IMR-90 (cell line): ENCODE measurements around the gene SEPTIN2. TPM values are rescaled to one million over a fixed set of nuclear protein-coding genes. Genes with fewer than 3 reads are reported as not detected.
A peak's percentile ranks its signal among the peaks of the same experiment; 100 is the strongest.

Source experiments
- ATAC-seq: fragments of 200-7000 bp; cut with Tn5 transposase; 2 replicates; pipeline ENCODE4 v1.9.1; 2020; ENCODE audit warnings: low read depth, mild to moderate bottlenecking, moderate library complexity
- BruUV-seq: library from RNA; stranded (reverse); fragments of 400-500 nt; replicated peaks from 2 replicates; lab custom pipeline; 2021; lab: Mats Ljungman, UMichigan
- CTCF ChIA-PET: fragments of 300-600 bp; formaldehyde crosslinking; extraction: SDS; loops from one replicate; lab custom pipeline; 2021; ENCODE audit warnings: antibody characterized with exemption; lab: Yijun Ruan, JAX
- POLR2A ChIA-PET: fragments of 300-600 bp; sonication (Branson Sonifier 250); formaldehyde crosslinking; loops from one replicate; lab custom pipeline; 2022; ENCODE audit warnings: antibody characterized with exemption; ENCODE audit not compliant: unreplicated experiment; lab: Charles Lee
- DNase-seq: peaks from one replicate; pipeline ENCODE4 v3.0.0; 2013
- H2AFZ ChIP-seq: replicated peaks from 2 replicates; pipeline ENCODE3; 2013; ENCODE audit warnings: low read length, mild to moderate bottlenecking; ENCODE audit not compliant: poor library complexity
- H2AK5ac ChIP-seq: 2 replicates; pipeline ENCODE4 v1.6.1; 2013; ENCODE audit warnings: low read depth, low read length, inconsistent platforms
- H2AK9ac ChIP-seq: replicated peaks from 2 replicates; pipeline ENCODE3; 2013; ENCODE audit warnings: mild to moderate bottlenecking, low read depth, low read length, moderate library complexity; ENCODE audit not compliant: poor library complexity
- H2BK120ac ChIP-seq: 2 replicates; pipeline ENCODE4 v1.6.1; 2013; ENCODE audit warnings: low read depth, low read length, inconsistent platforms
- H2BK15ac ChIP-seq: 3 replicates; pipeline ENCODE4 v1.6.1; 2013; ENCODE audit warnings: low read depth, low read length, inconsistent platforms
- H2BK20ac ChIP-seq: 2 replicates; pipeline ENCODE4 v1.6.1; 2013; ENCODE audit warnings: low read depth, mild to moderate bottlenecking, inconsistent platforms, low read length, moderate library complexity
- H2BK5ac ChIP-seq: 2 replicates; pipeline ENCODE4 v1.6.1; 2013; ENCODE audit warnings: mild to moderate bottlenecking, low read depth, low read length, inconsistent platforms; ENCODE audit not compliant: poor library complexity, severe bottlenecking
- H3K14ac ChIP-seq: replicated peaks from 2 replicates; pipeline ENCODE4 v1.6.1; 2013; ENCODE audit warnings: low read depth, low read length, inconsistent platforms
- H3K18ac ChIP-seq: 2 replicates; pipeline ENCODE4 v1.6.1; 2013; ENCODE audit warnings: low read depth, low read length, control low read depth
- H3K23ac ChIP-seq: 2 replicates; pipeline ENCODE4 v1.6.1; 2013; ENCODE audit warnings: low read depth, low read length, inconsistent platforms
- H3K27ac ChIP-seq: 2 replicates; pipeline ENCODE4 v1.5.1; 2013; ENCODE audit warnings: mild to moderate bottlenecking, control low read depth, low read length; ENCODE audit not compliant: insufficient read depth
- H3K27me3 ChIP-seq: 2 replicates; pipeline ENCODE4 v1.6.1; 2013; ENCODE audit warnings: low read length; ENCODE audit not compliant: control insufficient read depth, insufficient read depth
- H3K36me3 ChIP-seq: 2 replicates; pipeline ENCODE4 v1.6.1; 2013; ENCODE audit warnings: low read length, mixed read lengths; ENCODE audit not compliant: control insufficient read depth, insufficient read depth
- H3K4ac ChIP-seq: 2 replicates; pipeline ENCODE4 v1.6.1; 2013; ENCODE audit warnings: low read depth, low read length, inconsistent platforms
- H3K4me1 ChIP-seq: 2 replicates; pipeline ENCODE4 v1.6.1; 2013; ENCODE audit warnings: low read length, mixed read lengths; ENCODE audit not compliant: control insufficient read depth, insufficient read depth
- H3K4me2 ChIP-seq: 2 replicates; pipeline ENCODE4 v1.6.1; 2013; ENCODE audit warnings: low read depth, mild to moderate bottlenecking, control low read depth, low read length, moderate library complexity
- H3K4me3 ChIP-seq: 2 replicates; pipeline ENCODE4 v1.5.1; 2013; ENCODE audit warnings: low read depth, mild to moderate bottlenecking, control low read depth, low read length, moderate library complexity; ENCODE audit not compliant: insufficient read depth
- H3K56ac ChIP-seq: 2 replicates; pipeline ENCODE4 v1.6.1; 2013; ENCODE audit warnings: low read length, inconsistent platforms; ENCODE audit not compliant: insufficient read depth; ENCODE audit errors: extremely low read depth
- H3K79me1 ChIP-seq, 2 experiments: 2 replicates each; pipeline ENCODE4 v1.6.1; 2013; ENCODE audit warnings: low read length in 2 of 2, inconsistent platforms in 1 of 2, low read depth in 1 of 2
- H3K9ac ChIP-seq: 2 replicates; pipeline ENCODE4 v1.6.1; 2013; ENCODE audit warnings: low read depth, low read length, control low read depth
- H3K9me1 ChIP-seq: 2 replicates; pipeline ENCODE4 v1.6.1; 2013; ENCODE audit warnings: low read length, inconsistent platforms; ENCODE audit not compliant: insufficient read depth
- H3K9me3 ChIP-seq: 2 replicates; pipeline ENCODE4 v1.6.1; 2013; ENCODE audit warnings: low read length; ENCODE audit not compliant: control insufficient read depth, insufficient read depth
- H4K20me1 ChIP-seq: 2 replicates; pipeline ENCODE4 v1.6.1; 2013; ENCODE audit warnings: low read length, inconsistent platforms; ENCODE audit not compliant: insufficient read depth
- H4K5ac ChIP-seq: 2 replicates; pipeline ENCODE4 v1.6.1; 2013; ENCODE audit warnings: mild to moderate bottlenecking, low read depth, low read length, control low read depth
- H4K8ac ChIP-seq, 2 experiments: 2 replicates each; pipeline ENCODE4 v1.6.1; 2013; ENCODE audit warnings: low read depth in 2 of 2, low read length in 2 of 2, control low read depth in 1 of 2, inconsistent platforms in 1 of 2
- H4K91ac ChIP-seq: 2 replicates; pipeline ENCODE4 v1.6.1; 2013; ENCODE audit warnings: low read depth, low read length, inconsistent platforms; ENCODE audit not compliant: insufficient read depth
- BHLHE40 ChIP-seq: fragments of 150-350 bp; IDR thresholded peaks from 2 replicates; pipeline ENCODE4 v1.6.1; 2016; ENCODE audit warnings: mild to moderate bottlenecking, low read depth, low read length
- CEBPB ChIP-seq: IDR thresholded peaks from 2 replicates; pipeline ENCODE4 v1.6.1; 2012; ENCODE audit warnings: low read depth, low read length, improper control_type of control experiment
- CHD1 ChIP-seq: IDR thresholded peaks from 2 replicates; pipeline ENCODE4 v1.6.1; 2012; ENCODE audit warnings: low read depth, low read length, improper control_type of control experiment
- CTCF ChIP-seq: conservative IDR thresholded peaks from 2 replicates; pipeline ENCODE4 v1.5.1; 2012; ENCODE audit warnings: mild to moderate bottlenecking, low read depth, low read length, improper control_type of control experiment
- ELK1 ChIP-seq: fragments of 150-350 bp; IDR thresholded peaks from 2 replicates; pipeline ENCODE4 v1.6.1; 2016; ENCODE audit warnings: low read depth, mild to moderate bottlenecking, low read length, moderate library complexity, borderline replicate concordance
- MAFK ChIP-seq: IDR thresholded peaks from 2 replicates; pipeline ENCODE4 v1.6.1; 2012; ENCODE audit warnings: low read depth, low read length, improper control_type of control experiment
- MAZ ChIP-seq: IDR thresholded peaks from 2 replicates; pipeline ENCODE4 v1.6.1; 2012; ENCODE audit warnings: low read depth, mild to moderate bottlenecking, low read length, improper control_type of control experiment, moderate library complexity, borderline replicate concordance
- MXI1 ChIP-seq: IDR thresholded peaks from 2 replicates; pipeline ENCODE4 v1.6.1; 2012; ENCODE audit warnings: low read depth, mild to moderate bottlenecking, low read length, moderate library complexity, borderline replicate concordance
- NFE2L2 ChIP-seq: fragments of 150-350 bp; IDR thresholded peaks from 2 replicates; pipeline ENCODE4 v1.6.1; 2016; ENCODE audit warnings: low read depth, mild to moderate bottlenecking, low read length
- POLR2A ChIP-seq: IDR thresholded peaks from 2 replicates; pipeline ENCODE4 v1.6.1; 2012; ENCODE audit warnings: mild to moderate bottlenecking, low read depth, low read length
- RAD21 ChIP-seq: IDR thresholded peaks from 2 replicates; pipeline ENCODE4 v1.6.1; 2012; ENCODE audit warnings: low read length, improper control_type of control experiment
- RCOR1 ChIP-seq: IDR thresholded peaks from 2 replicates; pipeline ENCODE4 v1.6.1; 2012; ENCODE audit warnings: mild to moderate bottlenecking, low read length, improper control_type of control experiment; ENCODE audit not compliant: insufficient replicate concordance
- RFX5 ChIP-seq: IDR thresholded peaks from 2 replicates; pipeline ENCODE4 v1.8.0; 2012; ENCODE audit warnings: low read depth, mild to moderate bottlenecking, low read length, moderate library complexity
- SMC3 ChIP-seq: fragments of 150-350 bp; IDR thresholded peaks from 2 replicates; pipeline ENCODE4 v1.6.1; 2016; ENCODE audit warnings: low read depth, mild to moderate bottlenecking, antibody characterized with exemption, low read length, moderate library complexity
- USF2 ChIP-seq: fragments of 150-350 bp; IDR thresholded peaks from 2 replicates; pipeline ENCODE4 v1.6.1; 2017; ENCODE audit warnings: mild to moderate bottlenecking, antibody characterized with exemption, low read length, low read depth
- WGBS, 2 experiments: methylation state at CpG; one replicate each; pipeline versions ENCODE4 v1.1.5 to v1.1.7; 2013; ENCODE audit warnings: missing lambda C conversion rate in 2 of 2; ENCODE audit not compliant: insufficient read length in 1 of 2; ENCODE audit errors: extremely low coverage in 2 of 2; 5-methylcytosine and 5-hydroxymethylcytosine counted together
- dilution Hi-C: fragments of 300-500 bp; cut with HindIII; formaldehyde crosslinking; loops from one replicate; pipeline ENCODE4 v1.14.3; 2018; ENCODE audit warnings: low sequenced_read_pairs; ENCODE audit not compliant: unreplicated experiment
- in situ Hi-C: fragments of 300-500 bp; cut with MboI; formaldehyde crosslinking; loops from 3 replicates; pipeline ENCODE4 v1.14.3; 2019; ENCODE audit warnings: low sequenced_read_pairs, inconsistent platforms, mixed read lengths
- intact Hi-C: fragments of 100-400 bp; cut with micrococcal nuclease; formaldehyde crosslinking; loops from 2 replicates; pipeline ENCODE4 v1.10.0; 2022
- polyA plus RNA-seq, 3 experiments: library from polyadenylated mRNA; depleted of rRNA; stranded (reverse); fragments of >200 nt; gene quantifications; 2 replicates each; pipeline ENCODE4 v1.2.3, GENCODE V29; 2012; ENCODE audit warnings: low replicate concordance in 1 of 3
- total RNA-seq: library from RNA; depleted of rRNA; stranded (reverse); fragments of >200 nt; gene quantifications from 2 replicates; pipeline ENCODE4 v1.2.3, GENCODE V29; 2012

Gene SEPTIN2
- total and polyA plus RNA-seq, 2 of the 4 experiments (the other 2 are of a cell fraction) = 420 to 504 TPM

- Histone ChIP-seq H2AK5ac (no peak overlapping the region), H2BK5ac (no peak overlapping the region), H2AK9ac (no peak overlapping the region), H3K9me1 (peaks cover 17% of the 10 kb centered on the region; the same call in 1 of the 2 replicates), H4K8ac (no peak overlapping the region), H3K4me2 (no peak overlapping the region), H4K91ac (no peak overlapping the region), H2BK20ac (no peak overlapping the region), H3K4me3 (no peak overlapping the region), H2BK120ac (no peak overlapping the region), H3K9me3 (no peaks in the 10 kb centered on the region), H3K23ac (peak overlapping the region; percentile 27), H3K4ac (no peak overlapping the region), H3K27me3 (no peaks in the 10 kb centered on the region), H3K56ac (no peak overlapping the region), H3K18ac (no peak overlapping the region), H3K14ac (no peak overlapping the region), H3K9ac (no peak overlapping the region), H4K5ac (no peak overlapping the region), H3K79me1 (peaks cover 16 to 67% of the 10 kb centered on the region in 2 experiments), H3K36me3 (peaks cover 1% of the 10 kb centered on the region; the same call in 1 of the 2 replicates), H3K27ac (no peak overlapping the region), H3K4me1 (peaks cover 5% of the 10 kb centered on the region; the same call in 1 of the 2 replicates), H2AFZ (no peak overlapping the region), H2BK15ac (no peak overlapping the region), H4K20me1 (peaks cover 26% of the 10 kb centered on the region; the same call in 1 of the 2 replicates)
- no CpG with 5 or more reads among the region's 2 CpGs for WGBS, 2 experiments
- in situ Hi-C loops (no loop called here), dilution Hi-C loops (no loop called here), intact Hi-C loops (no loop called here)
- BruUV-seq = no TSS peak
- ATAC-seq (no peak), DNase-seq (no peak)
- ChIA-PET POLR2A (no interaction called here), CTCF (no interaction called here)
- TF ChIP-seq NFE2L2 (no peak), MAZ (no peak), MXI1 (no peak), RFX5 (no peak), CTCF (no peak), RCOR1 (no peak), CEBPB (no peak), USF2 (no peak), RAD21 (no peak), CHD1 (no peak), SMC3 (no peak), MAFK (no peak), ELK1 (no peak), POLR2A (no peak), BHLHE40 (no peak)
These were observed 51.0 kb downstream of the SEPTIN2 start for GRCh38 chr2:241366678-241367077.
